B cell (primary cell): ENCODE measurements around the gene NRM. TPM values are rescaled to one million over a fixed set of nuclear protein-coding genes. Genes with fewer than 3 reads are reported as not detected.

ENCODE experiments used
- polyA plus RNA-seq: library from polyadenylated mRNA; depleted of rRNA; stranded (reverse); fragments of >200 nt; gene quantifications from 2 replicates; pipeline ENCODE4 v1.2.3, GENCODE V29; 2012
- small RNA-seq: library from RNA; depleted of rRNA; stranded (forward); fragments of <200 nt; gene quantifications from one replicate; pipeline ENCODE3, GENCODE V24; 2012; ENCODE audit warnings: low replicate concordance, low read depth; ENCODE audit not compliant: insufficient read length
- total RNA-seq, 2 donors: library from RNA; stranded (reverse); fragments of 120-200 nt in 1 of 2; gene quantifications; 1 replicate in 1 of 2; 2 replicates in 1 of 2; pipeline versions ENCODE4 v1.2.3 to v1.2.4, GENCODE V29; 2013 to 2022

Gene NRM
- total and polyA plus RNA-seq, 2 donors (not counting 1 experiment from before 2014, with no cell fraction given) = 24.9 to 26.0 TPM

Small RNA genes within 50 kb of the gene (small RNA-seq; reads per million reads assigned to genes)
- gene RF00019 = not detected

Other genes starting within 250 kb of the NRM start
- gene HLA-E, start 201.5 kb downstream of the NRM start, total RNA-seq = 1,023 and 1,043 TPM in 2 replicates
- 1,146 and 1,174 TPM in 2 replicates for gene HLA-E, start 201.5 kb downstream of the NRM start, polyA plus RNA-seq
- 107 and 109 TPM in 2 replicates for gene GNL1, start 134.5 kb downstream of the NRM start, total RNA-seq
- 36.0 and 38.7 TPM in 2 replicates for gene GNL1, start 134.5 kb downstream of the NRM start, polyA plus RNA-seq
- 30.3 and 33.7 TPM in 2 replicates for gene PRR3, start 133.7 kb downstream of the NRM start, total RNA-seq
- gene PRR3, start 133.7 kb downstream of the NRM start, polyA plus RNA-seq = 10.7 and 15.0 TPM in 2 replicates
- gene ABCF1, start 119.5 kb downstream of the NRM start, total RNA-seq = 60.9 and 63.7 TPM in 2 replicates
- 22.8 and 51.0 TPM in 2 replicates for gene ABCF1, start 119.5 kb downstream of the NRM start, polyA plus RNA-seq
- 157 and 177 TPM in 2 replicates for gene PPP1R10, start 73.7 kb downstream of the NRM start, total RNA-seq
- gene PPP1R10, start 73.7 kb downstream of the NRM start, polyA plus RNA-seq = 40.7 and 61.5 TPM in 2 replicates
- 37.9 and 38.8 TPM in 2 replicates for gene MRPS18B, start 73.1 kb downstream of the NRM start, total RNA-seq
- gene MRPS18B, start 73.1 kb downstream of the NRM start, polyA plus RNA-seq = 26.3 and 35.9 TPM in 2 replicates
- gene ATAT1, start 64.1 kb downstream of the NRM start, total RNA-seq = 19.3 and 21.5 TPM in 2 replicates
- gene ATAT1, start 64.1 kb downstream of the NRM start, polyA plus RNA-seq = 15.1 and 15.7 TPM in 2 replicates
- 24.9 and 37.2 TPM in 2 replicates for gene C6orf136, start 43.9 kb downstream of the NRM start, total RNA-seq
- 31.0 and 36.6 TPM in 2 replicates for gene C6orf136, start 43.9 kb downstream of the NRM start, polyA plus RNA-seq
- 51.1 and 58.3 TPM in 2 replicates for gene DHX16, start 18.0 kb downstream of the NRM start, total RNA-seq
- gene DHX16, start 18.0 kb downstream of the NRM start, polyA plus RNA-seq = 69.7 and 71.7 TPM in 2 replicates
- gene PPP1R18, start 4.3 kb downstream of the NRM start, total RNA-seq = 121 and 125 TPM in 2 replicates
- 71.6 and 113 TPM in 2 replicates for gene PPP1R18, start 4.3 kb downstream of the NRM start, polyA plus RNA-seq
- gene MDC1, start 26.3 kb upstream of the NRM start, total RNA-seq = 69.3 and 87.4 TPM in 2 replicates
- 24.9 and 26.4 TPM in 2 replicates for gene MDC1, start 26.3 kb upstream of the NRM start, polyA plus RNA-seq
- gene TUBB, start 29.4 kb upstream of the NRM start, total RNA-seq = 288 and 295 TPM in 2 replicates
- 58.9 and 102 TPM in 2 replicates for gene TUBB, start 29.4 kb upstream of the NRM start, polyA plus RNA-seq
- 71.2 and 75.7 TPM in 2 replicates for gene FLOT1, start 51.7 kb upstream of the NRM start, total RNA-seq
- gene FLOT1, start 51.7 kb upstream of the NRM start, polyA plus RNA-seq = 75.8 and 79.4 TPM in 2 replicates
- gene IER3, start 53.6 kb upstream of the NRM start, total RNA-seq = 4.2 and 5.5 TPM in 2 replicates
- gene IER3, start 53.6 kb upstream of the NRM start, polyA plus RNA-seq = 3.7 and 7.5 TPM in 2 replicates
- gene DDR1, start 193.5 kb upstream of the NRM start, total RNA-seq = 61.7 and 66.0 TPM in 2 replicates
- 28.8 and 81.5 TPM in 2 replicates for gene DDR1, start 193.5 kb upstream of the NRM start, polyA plus RNA-seq
- gene GTF2H4, start 217.2 kb upstream of the NRM start, total RNA-seq = 38.4 and 44.7 TPM in 2 replicates
- 22.4 and 30.2 TPM in 2 replicates for gene GTF2H4, start 217.2 kb upstream of the NRM start, polyA plus RNA-seq
- 41.0 and 41.6 TPM in 2 replicates for gene VARS2, start 223.3 kb upstream of the NRM start, total RNA-seq
- gene VARS2, start 223.3 kb upstream of the NRM start, polyA plus RNA-seq = 27.1 and 34.5 TPM in 2 replicates
- not detected in 2 replicates for gene SFTA2, start 241.2 kb upstream of the NRM start, total RNA-seq
- not detected in 2 replicates for gene SFTA2, start 241.2 kb upstream of the NRM start, polyA plus RNA-seq
- not detected in 2 replicates for gene MUCL3, start 250.0 kb upstream of the NRM start, total RNA-seq
- not detected in 2 replicates for gene MUCL3, start 250.0 kb upstream of the NRM start, polyA plus RNA-seq